Left lung (tissue), 10 donors: ENCODE results near the gene ATF6. TPM values are rescaled to one million over a fixed set of nuclear protein-coding genes. Genes with fewer than 3 reads are reported as not detected.

Source experiments
- ATAC-seq: fragments of 200-7000 bp; cut with Tn5 transposase; one replicate; pipeline ENCODE4 v1.9.1; 2020; ENCODE audit warnings: moderate library complexity
- DNase-seq, 4 donors: peaks; one replicate each; pipeline ENCODE4 v3.0.0-alpha.2; 2013 to 2020
- H3K27ac ChIP-seq, 2 donors: fragments of 200-600 bp; sonication (generic) in 1 of 2; one replicate each; pipeline versions ENCODE4 v1.5.0 to v1.8.0; 2020 to 2021
- H3K27me3 ChIP-seq, 2 donors: fragments of 200-600 bp; sonication (generic) in 1 of 2; one replicate each; pipeline versions ENCODE4 v1.5.0 to v1.8.0; 2020 to 2021
- H3K36me3 ChIP-seq, 2 donors: fragments of 200-600 bp; sonication (generic) in 1 of 2; one replicate each; pipeline versions ENCODE4 v1.5.0 to v1.8.0; 2020 to 2021
- H3K4me1 ChIP-seq, 2 donors: fragments of 200-600 bp; one replicate each; pipeline ENCODE4 v1.8.0; 2021
- H3K4me3 ChIP-seq, 2 donors: fragments of 200-600 bp; sonication (generic) in 1 of 2; one replicate each; pipeline versions ENCODE4 v1.5.0 to v1.8.0; 2020 to 2021; ENCODE audit warnings: mild to moderate bottlenecking in 1 of 2
- H3K9me3 ChIP-seq, 2 donors: fragments of 200-600 bp; sonication (generic) in 1 of 2; one replicate each; pipeline versions ENCODE4 v1.5.0 to v1.8.0; 2020 to 2021
- CTCF ChIP-seq, 2 donors: fragments of 200-600 bp; sonication (generic) in 1 of 2; IDR thresholded peaks; one replicate each; pipeline versions ENCODE4 v1.5.0 to v1.8.0; 2021; ENCODE audit warnings: antibody characterized with exemption in 2 of 2
- intact Hi-C, 2 donors: fragments of 100-400 bp; cut with DNase I; formaldehyde crosslinking; loops; one replicate each; pipeline versions ENCODE4 v1.11.2 to v1.14.2; 2022
- polyA plus RNA-seq, 6 donors: library from polyadenylated mRNA; unstranded; fragments of 120-200 nt; gene quantifications; one replicate each; pipeline ENCODE4 v1.2.1, GENCODE V29; 2013; ENCODE audit not compliant: insufficient read length in 6 of 6
- total RNA-seq, 2 donors: library from RNA; stranded (reverse); fragmentation: NEBNext Ultra II Directional; extraction: Animal tissue kit (Norgen Biotek cat#: 25700); gene quantifications; one replicate each; pipeline ENCODE4 v1.2.1, GENCODE V29; 2021
- donor health status: DM: no; HTN: yes; CAD: no.
- donor health status: DM: no; HTN: no; CAD: no.

Gene ATF6
- total and polyA plus RNA-seq, 8 donors, result 26.3 to 32.6 (median 29.5) TPM

- Histone ChIP-seq H3K27me3 (no peaks in the 10 kb centered on the region), H3K9me3 (no peaks in the 10 kb centered on the region), H3K4me3 (no peak overlapping the region), H3K4me1 (no peaks in the 10 kb centered on the region), H3K27ac (peak overlapping the region in 1 of 2 donors; percentile 11), H3K36me3 (peaks cover 0 to 6% of the 10 kb centered on the region in 2 donors)
- no peak for ATAC-seq
- no peak for DNase-seq
- no peak for TF ChIP-seq CTCF (IDR thresholded peaks at IDR 0.05)
- intact Hi-C loops, result no loop called here
These were observed 69.9 kb downstream of the ATF6 start for GRCh38 chr1:161836018-161836417.

- H3K27me3 ChIP-seq, result no peaks in the 10 kb centered on the region
- ATAC-seq (no peak), DNase-seq (no peak)
- no peaks in the 10 kb centered on the region for H3K9me3 ChIP-seq
- peaks cover 0 to 16% of the 10 kb centered on the region in 2 donors for H3K36me3 ChIP-seq
- H3K27ac ChIP-seq, result no peak overlapping the region
- no peaks in the 10 kb centered on the region for H3K4me1 ChIP-seq
- intact Hi-C loops, result no loop called here
- H3K4me3 ChIP-seq, result no peak overlapping the region
- no peak for TF ChIP-seq CTCF (IDR thresholded peaks at IDR 0.05)
These were observed 72.2 kb downstream of the ATF6 start for GRCh38 chr1:161838362-161838761.

GRCh38 chr1:161838885-161839284, 72.8 kb downstream of the ATF6 start:
- Histone ChIP-seq H3K27ac (no peak overlapping the region), H3K4me3 (no peak overlapping the region), H3K27me3 (no peaks in the 10 kb centered on the region), H3K9me3 (no peaks in the 10 kb centered on the region), H3K4me1 (no peaks in the 10 kb centered on the region), H3K36me3 (peaks cover 0 to 16% of the 10 kb centered on the region in 2 donors)
- no peak for TF ChIP-seq CTCF (IDR thresholded peaks at IDR 0.05)
- no peak for ATAC-seq
- no peak for DNase-seq
- intact Hi-C loops, result no loop called here

GRCh38 chr1:161839591-161839990, 73.5 kb downstream of the ATF6 start:
- TF ChIP-seq CTCF (IDR thresholded peaks at IDR 0.05), result no peak
- Histone ChIP-seq H3K4me1 (no peaks in the 10 kb centered on the region), H3K27me3 (no peaks in the 10 kb centered on the region), H3K27ac (no peak overlapping the region), H3K36me3 (peaks cover 0 to 16% of the 10 kb centered on the region in 2 donors), H3K4me3 (no peak overlapping the region), H3K9me3 (no peaks in the 10 kb centered on the region)
- DNase-seq (no peak), ATAC-seq (no peak)
- intact Hi-C loops, result no loop called here

GRCh38 chr1:161840363-161840762, 74.2 kb downstream of the ATF6 start:
- H3K27me3 ChIP-seq, result no peaks in the 10 kb centered on the region
- no peak for ATAC-seq
- H3K4me1 ChIP-seq, result no peaks in the 10 kb centered on the region
- TF ChIP-seq CTCF (IDR thresholded peaks at IDR 0.05), result no peak
- no peak overlapping the region for H3K27ac ChIP-seq
- peaks cover 0 to 16% of the 10 kb centered on the region in 2 donors for H3K36me3 ChIP-seq
- no peaks in the 10 kb centered on the region for H3K9me3 ChIP-seq
- intact Hi-C loops, result no loop called here
- DNase-seq, result no peak
- H3K4me3 ChIP-seq, result no peak overlapping the region
